CD4-positive, alpha-beta T cell treated with Interleukin-6 for 4 hours (primary cell): Measurements from ENCODE around the gene DPT.
"Not testable (repeated sequence)": the region's sequence is repeated elsewhere in the genome, so short reads cannot be mapped to it uniquely, and the experiment has no call there.

Experiments used
- DNase-seq: peaks from one replicate; pipeline ENCODE4 v3.0.0-alpha.2; 2020; ENCODE audit warnings: mixed read lengths

DPT gene

GRCh38 chr1:168728473-168729404 lies at the start of gene DPT:
Gene DPT (minus strand): TSS chr1:168729206. CDS start chr1:168729174, 32 bp downstream.
- DNase-seq: no peak

- DNase-seq: no peak
These were observed 46.4 kb upstream of the DPT start for GRCh38 chr1:168775366-168775765.

- no peak for DNase-seq
These were observed 45.2 kb upstream of the DPT start for GRCh38 chr1:168774241-168774640.

GRCh38 chr1:168772428-168773060 lies 43.5 kb upstream of the DPT start:
- no peak for DNase-seq

GRCh38 chr1:168771104-168771630 lies 42.2 kb upstream of the DPT start:
- no peak for DNase-seq

- DNase-seq: not testable (repeated sequence)
These were observed 40.9 kb upstream of the DPT start for GRCh38 chr1:168769893-168770292.

GRCh38 chr1:168767894-168768584 lies 39.0 kb upstream of the DPT start:
- no peak for DNase-seq

- no peak for DNase-seq
These were observed 37.6 kb upstream of the DPT start for GRCh38 chr1:168766568-168766967.

GRCh38 chr1:168763031-168763430 lies 34.0 kb upstream of the DPT start:
- no peak for DNase-seq

GRCh38 chr1:168762473-168762872 lies 33.5 kb upstream of the DPT start:
- DNase-seq: no peak

GRCh38 chr1:168760781-168761180 lies 31.8 kb upstream of the DPT start:
- DNase-seq: no peak

- DNase-seq: no peak
These were observed 31.2 kb upstream of the DPT start for GRCh38 chr1:168760241-168760640.

- no peak for DNase-seq
These were observed 30.1 kb upstream of the DPT start for GRCh38 chr1:168759077-168759476.

GRCh38 chr1:168758503-168758902 lies 29.5 kb upstream of the DPT start:
- DNase-seq: no peak

GRCh38 chr1:168755800-168756418 lies 26.9 kb upstream of the DPT start:
- no peak for DNase-seq

- DNase-seq: no peak
These were observed 23.3 kb upstream of the DPT start for GRCh38 chr1:168752171-168752832.

- no peak for DNase-seq
These were observed 22.2 kb upstream of the DPT start for GRCh38 chr1:168751195-168751650.

- DNase-seq: no peak
These were observed 14.1 kb upstream of the DPT start for GRCh38 chr1:168742994-168743650.

GRCh38 chr1:168742386-168742785 lies 13.4 kb upstream of the DPT start:
- no peak for DNase-seq

GRCh38 chr1:168739908-168740307 lies 10.9 kb upstream of the DPT start:
- no peak for DNase-seq

GRCh38 chr1:168736520-168736919 lies 7.5 kb upstream of the DPT start:
- no peak for DNase-seq

GRCh38 chr1:168735974-168736373 lies 7.0 kb upstream of the DPT start:
- DNase-seq: no peak
